ENCODE data around the gene TTC8. TPM values are rescaled to one million over a fixed set of nuclear protein-coding genes. Genes with fewer than 3 reads are reported as not detected.

Gene TTC8
- total RNA-seq, 1 donor from 2014 or later, result 29.2 TPM

- no peak for DNase-seq (ENCODE audit: extremely low spot score, unreplicated experiment)
- no peak overlapping the region for H3K27ac Mint-ChIP-seq
- TF ChIP-seq CTCF (conservative IDR thresholded peaks at IDR 0.05), result no peak
- no peaks in the 10 kb centered on the region for H3K27me3 Mint-ChIP-seq
- H3K36me3 Mint-ChIP-seq, result peaks cover 23% of the 10 kb centered on the region
- no peaks in the 10 kb centered on the region for H3K4me1 Mint-ChIP-seq (ENCODE audit: unreplicated experiment)
- no peak overlapping the region for H3K4me3 Mint-ChIP-seq
- no peaks in the 10 kb centered on the region for H3K9me3 Mint-ChIP-seq
Observed at GRCh38 chr14:88844980-88845491, 20.6 kb downstream of the TTC8 start.

DNA sequence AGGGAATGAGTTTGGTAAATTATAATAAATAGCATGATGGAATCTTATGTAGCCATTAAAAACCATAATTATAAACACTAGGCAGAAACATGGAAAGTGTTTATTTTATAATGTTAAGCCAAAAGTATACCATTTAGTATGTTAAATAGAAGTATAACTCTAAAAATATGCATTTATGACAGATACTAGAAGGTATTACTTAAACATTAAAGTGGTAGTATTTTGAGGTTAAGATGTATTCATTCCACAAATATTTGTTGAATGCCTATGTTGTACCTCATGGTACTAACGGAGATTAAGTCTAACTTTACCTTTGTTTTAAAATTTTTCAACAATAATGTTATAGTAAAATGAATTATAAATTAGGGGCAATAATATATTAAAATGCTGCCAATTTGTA, 24.1 kb downstream of the TTC8 start:
- no peaks in the 10 kb centered on the region for H3K27me3 Mint-ChIP-seq
- no peaks in the 10 kb centered on the region for H3K9me3 Mint-ChIP-seq
- TF ChIP-seq CTCF (conservative IDR thresholded peaks at IDR 0.05), result no peak
- DNase-seq (ENCODE audit: extremely low spot score, unreplicated experiment), result no peak
- H3K27ac Mint-ChIP-seq, result no peak overlapping the region
- H3K36me3 Mint-ChIP-seq, result peaks cover 23% of the 10 kb centered on the region
- H3K4me1 Mint-ChIP-seq (ENCODE audit: unreplicated experiment), result peaks cover 6% of the 10 kb centered on the region
- no peak overlapping the region for H3K4me3 Mint-ChIP-seq

GRCh38 chr14:88849716-88850115, 25.3 kb downstream of the TTC8 start:
- DNase-seq (ENCODE audit: extremely low spot score, unreplicated experiment), result no peak
- Mint-ChIP-seq H3K27ac (no peak overlapping the region), H3K4me1 (ENCODE audit: unreplicated experiment) (peaks cover 6% of the 10 kb centered on the region), H3K4me3 (no peak overlapping the region), H3K27me3 (no peaks in the 10 kb centered on the region), H3K9me3 (no peaks in the 10 kb centered on the region), H3K36me3 (peaks cover 27% of the 10 kb centered on the region)
- TF ChIP-seq CTCF (conservative IDR thresholded peaks at IDR 0.05), result no peak

DNA sequence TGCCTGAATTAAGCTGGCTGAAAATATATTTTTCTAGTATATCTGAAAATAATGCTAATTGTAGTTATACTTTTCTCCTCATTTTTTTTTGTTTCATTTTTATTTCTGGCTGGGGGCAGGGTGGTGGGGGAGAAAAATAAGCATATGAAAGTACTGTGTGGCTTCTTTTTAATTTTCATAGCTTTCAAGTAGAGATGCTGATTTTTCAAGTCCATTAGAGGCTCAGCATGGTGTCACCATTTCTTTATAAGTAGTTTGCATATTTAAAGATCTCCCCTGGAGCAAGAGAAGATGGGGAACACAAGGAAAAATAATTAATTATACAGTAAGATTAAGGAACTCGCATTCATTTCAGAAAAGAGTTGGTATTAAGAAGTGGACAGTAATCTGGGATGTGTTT, 27.1 kb downstream of the TTC8 start:
- TF ChIP-seq CTCF (conservative IDR thresholded peaks at IDR 0.05), result no peak
- Mint-ChIP-seq H3K4me1 (ENCODE audit: unreplicated experiment) (peaks cover 6% of the 10 kb centered on the region), H3K27ac (no peak overlapping the region), H3K4me3 (no peak overlapping the region), H3K9me3 (no peaks in the 10 kb centered on the region), H3K27me3 (no peaks in the 10 kb centered on the region), H3K36me3 (peaks cover 16% of the 10 kb centered on the region)
- DNase-seq (ENCODE audit: extremely low spot score, unreplicated experiment), result no peak

GRCh38 chr14:88852632-88853031, 28.2 kb downstream of the TTC8 start:
- Mint-ChIP-seq H3K9me3 (no peaks in the 10 kb centered on the region), H3K4me1 (ENCODE audit: unreplicated experiment) (peaks cover 11% of the 10 kb centered on the region), H3K36me3 (peaks cover 17% of the 10 kb centered on the region), H3K27ac (no peak overlapping the region), H3K27me3 (no peaks in the 10 kb centered on the region), H3K4me3 (no peak overlapping the region)
- no peak for DNase-seq (ENCODE audit: extremely low spot score, unreplicated experiment)
- no peak for TF ChIP-seq CTCF (conservative IDR thresholded peaks at IDR 0.05)

GRCh38 chr14:88853129-88853528, 28.7 kb downstream of the TTC8 start:
- H3K9me3 Mint-ChIP-seq, result no peaks in the 10 kb centered on the region
- peaks cover 11% of the 10 kb centered on the region for H3K4me1 Mint-ChIP-seq (ENCODE audit: unreplicated experiment)
- no peak for DNase-seq (ENCODE audit: extremely low spot score, unreplicated experiment)
- H3K27me3 Mint-ChIP-seq, result no peaks in the 10 kb centered on the region
- H3K4me3 Mint-ChIP-seq, result no peak overlapping the region
- TF ChIP-seq CTCF (conservative IDR thresholded peaks at IDR 0.05), result no peak
- no peak overlapping the region for H3K27ac Mint-ChIP-seq
- H3K36me3 Mint-ChIP-seq, result peaks cover 16% of the 10 kb centered on the region
